HG02571 (cell line): Measurements from ENCODE around the gene SOX1.

Experiments
- ATAC-seq: cut with Tn5 transposase; IDR thresholded peaks from one replicate; pipeline ENCODE4 v1.9.1; 2021; ENCODE audit warnings: mild to moderate bottlenecking, moderate library complexity; ENCODE audit not compliant: unreplicated experiment

SOX1 gene

DNA sequence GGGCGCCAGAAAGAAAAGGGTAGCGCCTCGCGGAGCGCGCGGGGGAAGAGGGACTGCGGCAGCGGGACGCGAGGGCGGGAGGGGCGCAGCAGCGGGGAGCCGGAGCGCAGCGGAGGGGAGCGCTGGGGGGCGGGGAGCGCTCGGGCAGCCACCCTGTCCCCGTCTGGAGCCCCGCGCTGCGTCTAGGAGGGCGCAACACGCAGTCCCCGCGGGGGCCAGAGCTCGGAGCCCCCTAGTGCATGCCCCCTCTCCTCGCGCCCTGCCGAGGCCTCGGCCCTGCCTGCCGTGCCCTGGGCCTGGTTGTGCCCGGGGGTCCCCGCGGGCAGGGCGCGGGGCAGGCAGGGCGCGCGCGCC lies 37.9 kb downstream of the SOX1 start:
- no peak for ATAC-seq

DNA sequence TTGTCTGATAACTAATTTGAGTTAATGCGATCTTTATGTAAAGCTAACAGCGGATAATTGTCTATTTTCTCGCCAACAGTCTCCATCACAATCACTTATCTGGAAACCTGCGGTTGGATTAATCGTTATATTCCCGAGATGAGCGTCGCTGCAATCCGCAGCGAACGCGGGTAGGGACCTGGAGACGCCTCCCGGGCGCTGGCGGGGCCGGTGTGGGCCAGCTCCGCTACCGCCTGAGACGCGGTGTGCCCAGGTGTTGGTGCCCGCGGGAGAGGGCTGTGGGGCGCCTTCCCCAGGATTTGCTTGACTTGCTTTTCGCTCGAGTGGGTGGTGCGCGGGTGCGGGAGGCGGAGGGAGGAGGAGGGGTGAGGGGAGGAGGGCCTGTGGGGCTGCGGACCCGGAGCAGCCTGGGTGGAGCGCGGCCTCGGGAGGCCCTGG lies 38.3 kb downstream of the SOX1 start:
- no peak for ATAC-seq

- ATAC-seq = no peak
Measured at GRCh38 chr13:112105892-112106291, 38.9 kb downstream of the SOX1 start.

GRCh38 chr13:112106478-112107141 lies 39.7 kb downstream of the SOX1 start:
- no peak for ATAC-seq

GRCh38 chr13:112107289-112107688 lies 40.3 kb downstream of the SOX1 start:
- ATAC-seq = no peak

- no peak for ATAC-seq
Measured at GRCh38 chr13:112110479-112110878, 43.5 kb downstream of the SOX1 start.

- ATAC-seq = no peak
Measured at GRCh38 chr13:112111239-112111857, 44.4 kb downstream of the SOX1 start.

DNA sequence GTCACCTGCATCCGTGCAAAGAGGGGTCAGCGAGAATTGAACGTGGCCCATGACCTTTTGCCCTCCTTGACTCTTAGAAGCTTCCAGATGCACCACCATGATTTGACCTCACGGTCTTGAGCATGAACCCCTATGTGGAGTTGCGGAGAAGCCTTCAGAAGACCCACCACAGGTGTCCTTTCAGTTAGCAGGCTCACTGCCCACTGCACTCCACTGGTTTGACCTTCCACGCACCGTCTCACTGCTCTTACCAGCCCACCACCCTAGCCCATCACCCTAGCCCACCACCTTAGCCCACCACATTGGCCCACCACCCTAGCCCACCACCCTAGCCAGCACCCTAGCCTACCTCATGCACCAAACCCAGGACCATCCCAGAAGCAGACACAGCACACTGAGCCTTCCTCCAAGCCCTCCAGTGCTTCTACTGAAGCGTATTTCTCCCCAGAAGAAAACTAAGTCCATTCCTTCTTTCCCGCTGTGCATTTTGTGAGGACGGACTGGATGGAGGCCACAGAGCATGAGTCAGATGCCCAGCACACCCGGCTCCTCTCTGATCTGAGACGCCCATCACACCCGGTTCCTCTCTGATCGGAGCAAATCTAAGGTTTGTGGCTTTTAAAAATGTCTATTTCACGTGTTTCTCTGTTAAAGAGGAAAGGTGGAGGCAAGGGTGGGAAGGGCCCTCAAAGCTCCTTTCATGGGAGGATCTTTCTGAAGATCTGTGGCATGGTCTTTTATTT lies 45.8 kb downstream of the SOX1 start:
- ATAC-seq = no peak

- no peak for ATAC-seq
Measured at GRCh38 chr13:112113348-112113747, 46.4 kb downstream of the SOX1 start.

- no peak for ATAC-seq
Measured at GRCh38 chr13:112113851-112114250, 46.9 kb downstream of the SOX1 start.

DNA sequence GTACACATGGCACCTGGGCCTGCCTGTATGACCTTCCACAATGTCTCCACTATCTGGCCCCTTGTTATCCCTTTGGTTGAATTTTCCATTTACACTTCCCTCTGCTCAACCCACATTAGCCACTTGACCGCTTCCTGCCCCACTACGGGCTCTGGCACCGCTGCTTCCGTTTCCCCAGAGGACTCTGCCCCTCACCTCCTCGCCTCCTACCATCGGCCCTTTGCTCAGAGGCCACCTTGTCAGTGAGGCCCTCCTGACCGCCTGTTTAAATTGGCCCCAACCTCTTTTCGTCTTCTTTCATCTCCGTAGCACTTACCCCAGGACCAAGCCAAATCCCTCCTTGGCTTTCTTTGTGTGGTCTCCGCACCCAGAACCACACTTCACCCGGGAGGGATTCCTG lies 47.4 kb downstream of the SOX1 start:
- ATAC-seq = no peak

- no peak for ATAC-seq
Measured at GRCh38 chr13:112115403-112116091, 48.6 kb downstream of the SOX1 start.

GRCh38 chr13:112116187-112116950 lies 49.4 kb downstream of the SOX1 start:
- no peak for ATAC-seq

DNA sequence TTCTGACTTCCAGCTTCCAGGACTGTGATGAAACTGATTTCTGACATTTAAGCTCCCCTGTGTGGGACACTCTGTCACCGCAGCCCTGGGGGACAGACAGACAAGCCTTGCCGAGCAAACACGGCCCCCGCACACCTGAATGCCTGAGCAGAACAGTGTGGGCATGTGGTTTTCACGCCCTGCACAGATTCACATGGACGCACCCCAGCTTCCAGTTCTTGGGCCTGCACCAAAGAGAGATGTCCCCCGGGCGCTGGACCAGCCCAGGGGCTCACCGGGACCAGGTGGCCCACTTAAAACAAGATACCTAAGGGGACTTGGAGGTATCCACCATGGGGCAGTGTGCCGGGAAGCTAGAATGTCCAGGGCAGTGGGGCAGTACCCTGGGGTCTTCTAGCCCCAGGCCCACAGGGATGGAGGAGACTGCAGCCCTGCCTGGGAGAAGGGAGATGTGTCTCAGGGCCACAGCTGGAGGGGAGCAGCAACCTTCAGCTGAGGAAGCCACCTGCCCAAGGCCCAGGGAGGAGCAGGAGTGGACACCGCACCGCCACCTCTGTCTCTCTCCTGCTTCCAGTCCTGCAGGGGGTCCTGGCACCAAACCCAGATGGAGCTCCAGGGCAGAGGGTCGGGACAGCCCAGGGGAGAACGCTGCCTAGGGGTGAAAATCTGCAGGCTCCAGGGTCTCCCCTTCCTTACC lies 50.5 kb downstream of the SOX1 start:
- ATAC-seq = no peak

DNA sequence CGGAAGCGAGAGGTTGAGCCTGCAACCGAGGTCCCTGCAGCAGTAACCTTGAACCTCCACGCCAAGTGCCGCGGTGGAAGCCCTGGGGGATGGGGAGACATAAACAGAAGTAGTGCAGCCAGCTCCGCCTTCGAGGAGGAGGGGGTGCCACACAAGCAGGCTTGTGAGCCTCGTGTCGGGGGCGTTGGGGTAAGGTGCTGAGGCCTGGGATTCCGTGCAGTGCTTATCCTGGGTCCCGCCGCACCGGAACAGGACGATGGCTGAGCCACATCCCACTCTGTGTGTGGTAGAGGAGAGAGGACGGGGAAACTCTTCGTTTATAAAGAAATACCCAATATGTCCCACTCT lies 51.0 kb downstream of the SOX1 start:
- no peak for ATAC-seq

- ATAC-seq = no peak
Measured at GRCh38 chr13:112118451-112119064, 51.6 kb downstream of the SOX1 start.

DNA sequence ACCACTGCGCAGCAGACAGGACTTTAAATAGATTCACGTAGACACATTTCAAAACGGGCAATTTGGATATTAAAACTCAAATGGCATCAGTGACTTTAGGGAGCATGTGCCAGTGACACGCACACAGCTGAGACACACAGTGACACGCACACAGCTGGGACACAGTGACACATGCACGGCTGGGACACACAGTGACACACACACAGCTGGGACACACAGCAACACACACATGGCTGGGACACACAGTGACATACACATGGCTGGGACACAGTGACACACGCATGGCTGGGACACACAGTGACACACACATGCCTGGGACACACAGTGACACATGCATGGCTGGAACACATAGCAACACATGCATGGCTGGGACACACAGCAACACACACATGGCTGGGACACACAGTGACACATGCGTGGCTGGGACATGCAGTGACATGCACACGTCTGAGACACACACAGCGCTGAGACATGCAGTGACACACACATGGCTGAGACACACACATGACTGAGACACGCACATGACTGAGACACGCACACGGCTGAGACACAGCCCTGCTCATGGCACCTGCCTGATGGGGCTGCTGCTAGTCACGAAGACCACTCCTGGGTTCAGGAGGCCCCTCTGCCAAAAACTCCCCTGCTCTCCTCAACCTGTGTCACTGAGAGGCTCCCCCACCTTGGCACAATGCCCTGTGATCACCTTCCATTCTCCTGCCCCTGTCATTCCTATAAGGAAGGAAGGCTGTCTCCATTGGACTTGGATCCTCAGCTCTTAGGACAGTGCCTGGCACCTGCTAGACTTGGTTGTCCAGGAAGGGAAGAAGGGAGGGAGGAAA lies 52.5 kb downstream of the SOX1 start:
- ATAC-seq = no peak

DNA sequence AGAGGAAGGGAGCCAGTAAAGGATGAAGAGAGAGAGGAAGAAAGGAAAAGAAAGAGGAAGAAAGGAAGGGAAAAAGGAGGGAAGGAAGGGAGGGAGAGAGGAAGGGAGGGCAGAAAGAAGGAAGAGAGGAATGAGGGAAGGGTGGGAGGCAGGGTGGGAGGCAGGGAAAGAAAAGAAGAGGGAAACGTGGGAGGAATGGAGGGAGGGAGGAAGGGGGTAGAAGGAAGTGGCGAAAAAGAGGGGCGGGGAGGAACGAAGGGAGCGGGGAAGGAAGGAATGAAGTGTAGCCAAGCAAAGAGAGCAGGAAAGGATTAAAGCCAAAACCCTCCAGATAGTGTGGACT lies 53.1 kb downstream of the SOX1 start:
- ATAC-seq = no peak
